Tongue (tissue), 2 donors: ENCODE results near the gene EVI5L. TPM values are rescaled to one million over a fixed set of nuclear protein-coding genes. Genes with fewer than 3 reads are reported as not detected.

Source experiments
- DNase-seq: peaks from one replicate; pipeline ENCODE4 v3.0.0-alpha.2; 2015
- total RNA-seq: library from RNA; depleted of rRNA; stranded (reverse); fragments of >200 nt; gene quantifications from one replicate; pipeline ENCODE4 v1.2.3, GENCODE V29; 2014

EVI5L gene
- total RNA-seq, 1 donor from 2014 or later: 16.0 TPM

- DNase-seq: no peak
Measured at GRCh38 chr19:7912697-7913564, 82.9 kb downstream of the EVI5L start.

- DNase-seq: no peak
Measured at GRCh38 chr19:7913652-7914051, 83.6 kb downstream of the EVI5L start.

GRCh38 chr19:7914099-7914498 lies 84.1 kb downstream of the EVI5L start:
- DNase-seq: no peak

Other genes starting within 250 kb of the EVI5L start
- 7.0 TPM for gene CAMSAP3, start 234.4 kb upstream of the EVI5L start, total RNA-seq
- gene XAB2, start 200.7 kb upstream of the EVI5L start, total RNA-seq: 32.7 TPM
- 20.4 TPM for gene PET100, start 200.4 kb upstream of the EVI5L start, total RNA-seq
- gene PCP2, start 196.5 kb upstream of the EVI5L start, total RNA-seq: not detected
- 19.1 TPM for gene STXBP2, start 193.1 kb upstream of the EVI5L start, total RNA-seq
- gene RETN, start 161.2 kb upstream of the EVI5L start, total RNA-seq: 1.5 TPM
- not detected for gene MCEMP1, start 153.1 kb upstream of the EVI5L start, total RNA-seq
- 26.7 TPM for gene TRAPPC5, start 149.4 kb upstream of the EVI5L start, total RNA-seq
- gene FCER2, start 128.1 kb upstream of the EVI5L start, total RNA-seq: not detected
- gene CLEC4G, start 98.1 kb upstream of the EVI5L start, total RNA-seq: not detected
- 2.7 TPM for gene CD209, start 82.7 kb upstream of the EVI5L start, total RNA-seq
- not detected for gene CLEC4M, start 67.0 kb upstream of the EVI5L start, total RNA-seq
- gene PRR36, start 44.2 kb downstream of the EVI5L start, total RNA-seq: 0.92 TPM
- 3.8 TPM for gene LRRC8E, start 58.3 kb downstream of the EVI5L start, total RNA-seq
- gene MAP2K7, start 73.7 kb downstream of the EVI5L start, total RNA-seq: 11.8 TPM
- not detected for gene TGFBR3L, start 84.6 kb downstream of the EVI5L start, total RNA-seq
- gene SNAPC2, start 90.1 kb downstream of the EVI5L start, total RNA-seq: 8.2 TPM
- gene CTXN1, start 95.9 kb downstream of the EVI5L start, total RNA-seq: 0.31 TPM
- 68.8 TPM for gene TIMM44, start 113.4 kb downstream of the EVI5L start, total RNA-seq
- gene ELAVL1, start 175.4 kb downstream of the EVI5L start, total RNA-seq: 60.1 TPM
- gene CCL25, start 222.5 kb downstream of the EVI5L start, total RNA-seq: not detected